Peyer's patch (tissue), 4 donors: ENCODE data around the gene TMEM186.

ENCODE experiments used
- POLR2A ChIP-seq, 2 donors: fragments of 450-650 bp; IDR thresholded peaks; one replicate each; pipeline ENCODE4 v1.5.1; 2017; ENCODE audit warnings: antibody characterized with exemption in 2 of 2, mild to moderate bottlenecking in 2 of 2, moderate library complexity in 2 of 2
- TF ChIP-seq, protein P1 (sequence below), 6 experiments: fragments of 450-650 bp in 4 of 6; fragments of 200-600 bp in 2 of 6; sonication (generic) in 1 of 6; IDR thresholded peaks; one replicate each; pipeline ENCODE4 v1.5.1; 2017 to 2019; ENCODE audit warnings: antibody characterized with exemption in 6 of 6, mild to moderate bottlenecking in 3 of 6, moderate library complexity in 1 of 6

- no peak for TF ChIP-seq POLR2A (IDR thresholded peaks at IDR 0.05)
- TF ChIP-seq, protein P1, sequence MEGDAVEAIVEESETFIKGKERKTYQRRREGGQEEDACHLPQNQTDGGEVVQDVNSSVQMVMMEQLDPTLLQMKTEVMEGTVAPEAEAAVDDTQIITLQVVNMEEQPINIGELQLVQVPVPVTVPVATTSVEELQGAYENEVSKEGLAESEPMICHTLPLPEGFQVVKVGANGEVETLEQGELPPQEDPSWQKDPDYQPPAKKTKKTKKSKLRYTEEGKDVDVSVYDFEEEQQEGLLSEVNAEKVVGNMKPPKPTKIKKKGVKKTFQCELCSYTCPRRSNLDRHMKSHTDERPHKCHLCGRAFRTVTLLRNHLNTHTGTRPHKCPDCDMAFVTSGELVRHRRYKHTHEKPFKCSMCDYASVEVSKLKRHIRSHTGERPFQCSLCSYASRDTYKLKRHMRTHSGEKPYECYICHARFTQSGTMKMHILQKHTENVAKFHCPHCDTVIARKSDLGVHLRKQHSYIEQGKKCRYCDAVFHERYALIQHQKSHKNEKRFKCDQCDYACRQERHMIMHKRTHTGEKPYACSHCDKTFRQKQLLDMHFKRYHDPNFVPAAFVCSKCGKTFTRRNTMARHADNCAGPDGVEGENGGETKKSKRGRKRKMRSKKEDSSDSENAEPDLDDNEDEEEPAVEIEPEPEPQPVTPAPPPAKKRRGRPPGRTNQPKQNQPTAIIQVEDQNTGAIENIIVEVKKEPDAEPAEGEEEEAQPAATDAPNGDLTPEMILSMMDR (IDR thresholded peaks at IDR 0.05): no peak
Measured at GRCh38 chr16:8788578-8789172, 8.8 kb downstream of the TMEM186 start.
